Mesodermal cell (in vitro differentiated cells): ENCODE measurements around the gene FANCI. TPM values are rescaled to one million over a fixed set of nuclear protein-coding genes. Genes with fewer than 3 reads are reported as not detected.

Source experiments
- H3K27ac ChIP-seq: 2 replicates; pipeline ENCODE4 v1.7.0; 2013; ENCODE audit warnings: mild to moderate bottlenecking, low read depth, low read length, moderate library complexity; ENCODE audit not compliant: severe bottlenecking
- H3K36me3 ChIP-seq: 2 replicates; pipeline ENCODE4 v1.7.1; 2013; ENCODE audit warnings: mild to moderate bottlenecking, low read length, moderate library complexity; ENCODE audit not compliant: control insufficient read depth, insufficient read depth
- H3K4me1 ChIP-seq: one replicate; pipeline ENCODE4 v1.7.1; 2013; ENCODE audit warnings: mild to moderate bottlenecking, low read length; ENCODE audit not compliant: insufficient read depth, control insufficient read depth, poor library complexity, severe bottlenecking
- H3K4me3 ChIP-seq: 2 replicates; pipeline ENCODE4 v1.7.0; 2013; ENCODE audit warnings: low read length, control low read depth, mild to moderate bottlenecking; ENCODE audit not compliant: insufficient read depth, poor library complexity, severe bottlenecking; ENCODE audit errors: extremely low read depth
- H3K9me3 ChIP-seq: 2 replicates; pipeline ENCODE4 v1.7.1; 2013; ENCODE audit warnings: mild to moderate bottlenecking, low read length, moderate library complexity; ENCODE audit not compliant: control insufficient read depth
- WGBS, 2 experiments: methylation state at CpG; one replicate each; pipeline ENCODE4 v1.1.5; 2013; ENCODE audit warnings: missing lambda C conversion rate in 2 of 2; ENCODE audit not compliant: insufficient coverage in 2 of 2; 5-methylcytosine and 5-hydroxymethylcytosine counted together
- polyA plus RNA-seq, 2 experiments: library from polyadenylated mRNA; stranded (reverse); fragments of 50-300 nt; gene quantifications; one replicate each; pipeline ENCODE4 v1.2.3, GENCODE V29; 2013

FANCI gene
- 52.9 TPM for polyA plus RNA-seq (2013, experiment 1 of 2)
- polyA plus RNA-seq (2013, experiment 2 of 2) = 60.1 TPM

- peak within 1 kb of the TSS; percentile 83 for H3K4me3 ChIP-seq
- H3K36me3 ChIP-seq = peaks cover 31% of the 10 kb centered on the region
- H3K4me1 ChIP-seq = peaks cover 7% of the 10 kb centered on the region
- WGBS, 2 experiments = 0% methylated on average over 44 to 61 of the region's 69 CpGs
- no peak within 1 kb of the TSS for H3K27ac ChIP-seq
- H3K9me3 ChIP-seq = peaks cover 5% of the 10 kb centered on the region
Observed at GRCh38 chr15:89243691-89244573, at the start of gene FANCI. Gene FANCI (plus strand): TSS chr15:89243979. CDS start chr15:89247648, 3,669 bp downstream.

DNA sequence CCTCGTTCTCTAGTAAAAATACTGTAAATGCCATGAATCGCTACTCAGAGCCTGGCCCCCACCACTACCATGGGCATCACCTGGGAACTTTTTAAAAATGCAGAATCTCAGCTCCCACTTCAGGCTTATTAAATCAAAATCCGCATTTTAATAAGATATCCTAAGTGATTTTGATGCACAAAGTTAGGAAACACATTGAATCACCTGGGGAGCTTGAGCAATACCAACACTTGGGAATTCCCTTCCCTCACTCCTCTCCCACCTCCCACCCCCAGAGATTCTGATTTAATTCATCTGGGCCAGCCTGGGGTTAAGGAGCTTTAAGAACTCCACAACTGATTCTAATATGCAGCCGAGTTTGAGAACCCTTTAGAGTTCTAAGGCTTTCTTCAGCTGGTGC, 49.2 kb upstream of the FANCI start:
- Histone ChIP-seq H3K27ac (no peak overlapping the region), H3K36me3 (peaks cover 53% of the 10 kb centered on the region), H3K4me3 (no peak overlapping the region), H3K9me3 (no peaks in the 10 kb centered on the region), H3K4me1 (peaks cover 28% of the 10 kb centered on the region)
- 89 to 90% methylated on average over 2 to 3 of the region's 4 CpGs for WGBS, 2 experiments

DNA sequence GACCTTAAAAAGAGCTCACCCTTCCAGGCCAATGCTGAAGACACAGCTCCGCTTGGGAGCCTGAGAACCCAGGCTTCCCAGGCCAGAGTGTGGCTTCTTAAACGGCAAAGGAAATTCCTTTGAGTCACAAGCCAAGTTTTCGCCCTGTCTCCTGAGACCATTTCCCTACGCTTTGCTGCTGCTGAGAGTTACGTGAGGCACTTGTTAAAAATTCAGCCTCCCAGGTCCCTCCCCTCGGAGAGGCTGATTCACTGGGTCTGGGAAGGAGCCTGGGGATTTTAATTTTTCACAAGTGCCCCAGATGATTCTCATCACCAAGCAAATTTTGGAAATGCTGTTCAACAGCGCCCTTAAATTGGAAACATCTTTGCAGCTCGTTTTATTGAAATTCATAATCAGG, 47.9 kb upstream of the FANCI start:
- Histone ChIP-seq H3K9me3 (no peaks in the 10 kb centered on the region), H3K4me3 (no peak overlapping the region), H3K27ac (no peak overlapping the region), H3K36me3 (peaks cover 41% of the 10 kb centered on the region), H3K4me1 (peaks cover 29% of the 10 kb centered on the region)
- WGBS, 2 experiments = 85 to 87% methylated on average over 7 to 8 of the region's 8 CpGs

DNA sequence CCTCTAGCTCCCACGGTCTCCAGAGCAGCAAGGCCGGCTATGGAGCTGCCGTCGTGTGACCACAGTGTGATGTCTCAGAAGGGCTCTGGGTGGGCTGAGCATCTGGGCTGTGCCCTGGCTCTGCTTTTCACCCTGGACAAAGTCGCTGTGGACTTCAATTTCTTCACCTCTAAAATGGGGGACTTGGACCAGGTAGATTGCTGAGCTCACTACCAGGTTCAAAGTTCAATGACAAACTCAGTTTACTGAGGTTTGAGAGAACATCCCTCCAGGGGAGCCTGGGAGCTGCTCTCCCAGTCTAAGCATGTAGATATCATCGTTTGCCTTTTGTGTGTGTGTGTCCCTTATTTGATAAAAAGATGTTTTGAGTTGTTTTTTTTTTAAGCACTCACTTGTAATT, 47.5 kb upstream of the FANCI start:
- peaks cover 29% of the 10 kb centered on the region for H3K4me1 ChIP-seq
- 92 to 100% methylated on average over 5 of the region's 6 CpGs for WGBS, 2 experiments

GRCh38 chr15:89196994-89197393, 46.8 kb upstream of the FANCI start:
- Histone ChIP-seq H3K27ac (peak overlapping the region; percentile 88), H3K9me3 (no peaks in the 10 kb centered on the region), H3K4me1 (peaks cover 29% of the 10 kb centered on the region), H3K4me3 (no peak overlapping the region), H3K36me3 (peaks cover 39% of the 10 kb centered on the region)
- WGBS, 2 experiments = 91 to 96% methylated on average over 7 of the region's 7 CpGs

More for the DNA sequence above, 47.5 kb upstream of the FANCI start:
- Histone ChIP-seq H3K9me3 (no peaks in the 10 kb centered on the region), H3K36me3 (peaks cover 38% of the 10 kb centered on the region), H3K4me3 (no peak overlapping the region), H3K27ac (no peak overlapping the region)

GRCh38 chr15:89197503-89197971, 46.2 kb upstream of the FANCI start:
- Histone ChIP-seq H3K9me3 (no peaks in the 10 kb centered on the region), H3K36me3 (peaks cover 34% of the 10 kb centered on the region), H3K27ac (peak overlapping the region; percentile 88), H3K4me3 (no peak overlapping the region), H3K4me1 (peaks cover 29% of the 10 kb centered on the region)
- 0 to 13% methylated on average over 2 to 3 of the region's 4 CpGs for WGBS, 2 experiments

- H3K27ac ChIP-seq = peak overlapping the region; percentile 88
- H3K36me3 ChIP-seq = peaks cover 29% of the 10 kb centered on the region
- WGBS, 2 experiments = 93 to 100% methylated on average over 1 to 2 of the region's 2 CpGs
- H3K4me1 ChIP-seq = peaks cover 29% of the 10 kb centered on the region
- no peaks in the 10 kb centered on the region for H3K9me3 ChIP-seq
- no peak overlapping the region for H3K4me3 ChIP-seq
Observed at GRCh38 chr15:89198196-89198595, 45.6 kb upstream of the FANCI start.

- no peak overlapping the region for H3K4me3 ChIP-seq
- peaks cover 29% of the 10 kb centered on the region for H3K4me1 ChIP-seq
- peak overlapping the region; percentile 88 for H3K27ac ChIP-seq
- 71 to 83% methylated on average over 2 of the region's 3 CpGs for WGBS, 2 experiments
- peaks cover 23% of the 10 kb centered on the region for H3K36me3 ChIP-seq
- H3K9me3 ChIP-seq = no peaks in the 10 kb centered on the region
Observed at GRCh38 chr15:89198934-89199333, 44.8 kb upstream of the FANCI start.

DNA sequence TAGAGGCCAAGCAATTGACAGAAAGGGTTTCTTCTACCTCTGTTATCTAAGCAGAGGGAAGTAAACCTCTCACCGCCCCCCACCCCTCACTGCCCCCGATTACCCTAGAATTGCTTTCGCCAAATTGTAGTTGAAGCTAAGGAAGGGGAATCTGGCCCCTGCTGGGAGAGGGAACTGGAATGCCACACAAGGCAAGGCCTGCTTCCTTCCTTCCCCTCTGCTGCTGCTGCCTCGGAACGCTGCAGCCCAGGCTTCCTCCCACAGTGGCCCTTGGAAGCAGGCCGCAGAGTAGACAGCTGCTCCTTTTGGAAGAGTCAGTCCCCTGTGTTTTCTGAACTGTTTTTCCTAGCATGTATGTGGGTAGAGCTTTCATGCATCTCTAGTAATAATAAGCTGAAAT, 44.0 kb upstream of the FANCI start:
- H3K4me1 ChIP-seq = peaks cover 29% of the 10 kb centered on the region
- peaks cover 14% of the 10 kb centered on the region for H3K36me3 ChIP-seq
- H3K9me3 ChIP-seq = no peaks in the 10 kb centered on the region
- H3K4me3 ChIP-seq = no peak overlapping the region
- peak overlapping the region; percentile 88 for H3K27ac ChIP-seq
- WGBS, 2 experiments = 20 to 58% methylated on average over 1 to 2 of the region's 6 CpGs

DNA sequence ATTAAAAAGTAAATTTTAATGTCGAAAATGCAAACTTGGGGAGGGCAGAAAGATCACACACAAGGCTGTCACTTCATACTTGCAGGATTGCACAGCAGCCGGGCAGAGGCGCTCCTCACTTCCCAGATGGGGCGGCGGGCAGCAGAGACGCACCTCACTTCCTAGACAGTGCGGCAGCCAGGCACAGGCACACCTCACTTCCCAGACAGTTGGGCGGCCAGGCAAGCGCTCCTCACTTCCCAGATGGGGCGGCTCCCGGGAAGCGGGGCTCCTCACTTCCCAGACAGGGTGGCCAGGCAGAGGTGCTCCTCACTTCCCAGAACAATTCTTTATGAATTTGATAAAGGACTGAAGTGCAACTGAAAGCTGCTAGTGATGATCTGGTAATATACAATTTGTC, 43.6 kb upstream of the FANCI start:
- Histone ChIP-seq H3K4me3 (no peak overlapping the region), H3K27ac (no peak overlapping the region), H3K36me3 (peaks cover 10% of the 10 kb centered on the region), H3K9me3 (no peaks in the 10 kb centered on the region), H3K4me1 (peaks cover 29% of the 10 kb centered on the region)
- 96 to 97% methylated on average over 8 to 9 of the region's 12 CpGs for WGBS, 2 experiments
